Brain microvascular endothelial cell (primary cell): Measurements from ENCODE around the gene PSME4.

ENCODE experiments used
- DNase-seq: peaks from one replicate; pipeline ENCODE4 v3.0.0-alpha.2; 2020
- H3K27ac ChIP-seq: fragments of 250-450 bp; sonication (Bioruptor Pico); 2 replicates; pipeline ENCODE4 v1.5.1; 2020; ENCODE audit warnings: mild to moderate bottlenecking, moderate library complexity
- H3K27me3 ChIP-seq: fragments of 250-450 bp; sonication (Bioruptor Pico); replicated peaks from 2 replicates; pipeline ENCODE4 v1.5.1; 2020; ENCODE audit warnings: mild to moderate bottlenecking
- H3K36me3 ChIP-seq: fragments of 250-450 bp; sonication (Bioruptor Pico); replicated peaks from 2 replicates; pipeline ENCODE4 v1.5.1; 2020; ENCODE audit warnings: mild to moderate bottlenecking
- H3K4me3 ChIP-seq: 2 replicates; pipeline ENCODE4 v1.5.1; 2011; ENCODE audit warnings: low read depth, mild to moderate bottlenecking, control low read depth, low read length, moderate library complexity
- CTCF ChIP-seq: IDR thresholded peaks from 2 replicates; pipeline ENCODE4 v1.5.1; 2011; ENCODE audit warnings: low read depth, mild to moderate bottlenecking, moderate library complexity, low read length, control low read depth, inconsistent platforms; ENCODE audit errors: missing control alignments
- in situ Hi-C: cut with HindIII; loops from 2 replicates; pipeline ENCODE4 v1.10.0; 2017; ENCODE audit warnings: low sequenced_read_pairs, low pct_ligation_motif_present

PSME4 gene

GRCh38 chr2:53865264-53865663 lies 105.5 kb downstream of the PSME4 start:
- no peak for DNase-seq
- H3K27me3 ChIP-seq, result no peaks in the 10 kb centered on the region
- no peak overlapping the region for H3K27ac ChIP-seq
- H3K36me3 ChIP-seq, result peaks cover 23% of the 10 kb centered on the region
- no peak overlapping the region for H3K4me3 ChIP-seq
- in situ Hi-C loops, result no loop called here
- no peak for TF ChIP-seq CTCF

GRCh38 chr2:53863538-53864227 lies 107.1 kb downstream of the PSME4 start:
- Histone ChIP-seq H3K27ac (no peak overlapping the region), H3K36me3 (peaks cover 20% of the 10 kb centered on the region), H3K27me3 (no peaks in the 10 kb centered on the region), H3K4me3 (no peak overlapping the region)
- DNase-seq, result no peak
- in situ Hi-C loops, result no loop called here
- TF ChIP-seq CTCF, result no peak

- Histone ChIP-seq H3K27ac (no peak overlapping the region), H3K4me3 (no peak overlapping the region), H3K36me3 (peaks cover 16% of the 10 kb centered on the region), H3K27me3 (no peaks in the 10 kb centered on the region)
- in situ Hi-C loops, result no loop called here
- TF ChIP-seq CTCF, result no peak
- DNase-seq, result no peak
Observed at GRCh38 chr2:53861824-53862223, 109.0 kb downstream of the PSME4 start.

GRCh38 chr2:53859206-53860181 lies 111.3 kb downstream of the PSME4 start, which contains the start of gene GPR75:
Gene GPR75, minus strand, starts transcription at chr2:53859967. Its CDS starts 5,211 bp downstream, at chr2:53854756.
- H3K36me3 ChIP-seq, result peaks cover 4% of the 10 kb centered on the region
- peak within 1 kb of the TSS; percentile 47 for H3K4me3 ChIP-seq
- TF ChIP-seq CTCF, result no peak
- no peak within 1 kb of the TSS for H3K27ac ChIP-seq
- H3K27me3 ChIP-seq, result no peaks in the 10 kb centered on the region
- in situ Hi-C loops, result no loop called here
- DNase-seq, result no peak

GRCh38 chr2:53856272-53856671 lies 114.5 kb downstream of the PSME4 start:
- no peak for DNase-seq
- no peak for TF ChIP-seq CTCF
- in situ Hi-C loops, result no loop called here
- H3K4me3 ChIP-seq, result no peak overlapping the region
- H3K27ac ChIP-seq, result no peak overlapping the region
- H3K36me3 ChIP-seq, result peaks cover 10% of the 10 kb centered on the region
- no peaks in the 10 kb centered on the region for H3K27me3 ChIP-seq
